Measurements from ENCODE around the gene RHD. TPM values are rescaled to one million over a fixed set of nuclear protein-coding genes. Genes with fewer than 3 reads are reported as not detected.

RHD gene
- total RNA-seq, 4 donors from 2014 or later: not detected

DNA sequence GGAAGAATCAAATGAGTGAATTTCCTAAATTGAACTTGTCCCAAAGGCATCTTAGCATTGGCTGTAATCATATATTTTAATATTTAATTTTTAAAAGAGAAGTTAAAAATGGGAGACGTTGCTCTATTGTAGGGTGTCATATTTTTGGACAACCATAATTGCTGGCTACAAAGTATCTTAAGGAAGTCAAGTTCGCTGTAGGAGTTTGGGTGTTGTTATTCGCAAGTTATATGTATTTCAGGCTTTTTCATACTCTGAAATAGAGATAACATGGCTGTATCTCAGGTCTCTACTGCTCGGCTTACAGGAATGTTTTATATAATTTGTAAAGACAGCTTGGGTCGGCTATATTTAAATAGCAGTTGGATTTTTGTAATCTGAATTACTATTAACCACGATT is 66.7 kb downstream of the RHD start:
- no peak for TF ChIP-seq CTCF (IDR thresholded peaks at IDR 0.05; ENCODE audit: low read depth)

GRCh38 chr1:25341746-25342145 is 69.4 kb downstream of the RHD start:
- no peak for TF ChIP-seq CTCF (IDR thresholded peaks at IDR 0.05; ENCODE audit: low read depth)

DNA sequence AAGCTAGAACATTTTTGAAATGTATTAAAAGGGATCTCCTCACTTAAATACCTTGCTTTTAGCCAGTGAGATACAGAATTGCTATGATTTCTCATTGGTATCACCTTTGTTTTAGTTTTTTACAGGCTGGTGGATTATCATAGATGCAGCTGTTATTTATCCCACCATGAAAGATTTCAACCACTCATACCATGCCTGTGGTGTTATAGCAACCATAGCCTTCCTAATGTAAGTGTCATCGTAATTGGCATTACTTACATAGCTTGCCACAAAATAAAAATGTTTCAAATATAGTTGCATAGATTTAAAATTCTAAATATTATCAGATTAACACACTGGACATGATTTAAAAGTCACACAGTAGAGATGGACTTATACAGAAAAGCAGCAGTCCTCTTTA is 70.5 kb downstream of the RHD start:
- no peak for TF ChIP-seq CTCF (IDR thresholded peaks at IDR 0.05; ENCODE audit: low read depth)

DNA sequence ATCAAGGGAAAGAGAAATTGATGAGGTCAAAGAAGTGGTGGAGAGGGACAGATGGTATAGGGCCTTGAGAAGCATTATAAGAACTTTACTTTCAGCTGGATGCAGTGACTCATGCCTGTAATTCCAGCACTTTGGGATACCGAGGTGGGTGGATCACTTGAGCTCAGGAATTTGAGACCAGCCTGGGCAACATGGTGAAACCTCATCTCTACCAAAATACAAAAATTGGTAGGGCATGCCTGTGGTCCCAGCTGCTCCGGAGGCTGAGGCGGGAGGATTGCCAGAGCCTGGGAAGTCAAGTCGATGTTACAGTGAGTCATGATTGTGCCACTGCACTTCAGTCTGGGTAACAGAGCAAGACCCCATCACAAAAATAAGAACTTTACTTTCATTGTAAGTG is 71.6 kb downstream of the RHD start:
- TF ChIP-seq CTCF (IDR thresholded peaks at IDR 0.05; ENCODE audit: low read depth): no peak

DNA sequence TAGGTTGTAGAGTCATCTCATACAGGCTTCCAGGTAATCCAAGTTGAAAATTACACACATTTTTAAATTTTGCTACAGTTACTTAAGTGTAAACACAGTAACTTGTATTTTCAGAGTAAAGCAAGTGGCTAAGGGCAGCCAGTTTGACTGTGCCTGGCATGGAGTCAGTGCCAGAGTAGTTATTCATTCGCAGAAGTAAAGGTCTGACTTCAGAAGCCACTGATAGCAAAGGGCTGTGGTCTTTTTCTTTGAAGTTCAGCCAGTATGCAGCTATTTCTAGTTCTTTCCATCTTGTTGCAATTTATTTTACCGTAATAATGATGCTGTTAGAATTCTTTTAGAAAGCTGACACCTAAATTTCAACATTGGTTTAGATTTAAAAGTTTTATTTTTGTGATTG is 75.2 kb downstream of the RHD start:
- TF ChIP-seq CTCF (IDR thresholded peaks at IDR 0.05; ENCODE audit: low read depth): no peak

DNA sequence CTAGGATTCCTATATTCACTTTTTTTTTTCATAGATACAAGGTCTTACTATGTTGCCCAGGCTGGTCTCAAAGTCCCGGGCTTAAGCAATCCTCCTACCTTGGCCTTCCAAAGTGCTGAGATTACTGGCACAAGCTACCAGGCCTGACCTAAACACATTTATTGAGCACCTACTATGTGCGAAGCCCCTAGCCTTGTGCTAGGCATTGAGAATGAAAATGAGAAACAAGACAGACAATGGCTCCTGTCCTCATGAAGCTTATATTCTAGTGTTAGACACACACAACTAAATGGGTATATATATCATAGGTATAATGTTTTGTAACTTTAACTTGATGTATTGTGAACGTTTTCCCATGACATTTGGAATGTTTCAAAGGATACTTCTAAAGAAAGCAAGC is 77.3 kb downstream of the RHD start:
- no peak for TF ChIP-seq CTCF (IDR thresholded peaks at IDR 0.05; ENCODE audit: low read depth)

DNA sequence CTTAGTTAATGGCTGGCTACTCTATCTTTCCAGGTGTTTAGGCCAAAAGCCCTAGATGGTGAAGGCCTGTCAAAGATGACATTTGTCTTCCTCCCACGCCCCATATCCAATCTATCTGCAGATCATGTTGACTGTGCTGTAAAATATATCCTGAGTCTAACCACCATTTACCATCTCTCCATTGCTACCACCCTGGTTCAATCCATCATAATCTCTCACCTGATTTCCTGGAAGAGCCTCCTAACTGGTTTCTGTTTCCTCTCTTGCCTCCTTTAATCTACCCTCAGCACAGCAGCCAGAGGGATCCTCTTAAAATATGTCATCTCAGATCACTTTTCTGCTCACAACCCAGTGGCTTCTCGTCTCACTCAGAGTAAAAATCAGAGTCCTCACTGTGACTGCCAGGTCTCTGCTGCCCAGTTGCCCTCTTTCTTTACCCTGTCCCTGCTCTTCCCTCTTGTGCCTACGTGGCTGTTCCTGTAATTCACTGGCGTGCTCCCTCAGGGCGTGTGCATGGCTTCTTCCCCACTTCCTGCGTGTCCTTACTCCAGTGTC is 83.6 kb downstream of the RHD start:
- no peak for TF ChIP-seq CTCF (IDR thresholded peaks at IDR 0.05; ENCODE audit: low read depth)

Measured in subcutaneous adipose tissue (tissue), 4 donors.